H1 (cell line): ENCODE data around the gene PRXL2A. TPM values are rescaled to one million over a fixed set of nuclear protein-coding genes. Genes with fewer than 3 reads are reported as not detected.

ENCODE experiments used
- CREB1 ChIP-seq: IDR thresholded peaks from 2 replicates; pipeline ENCODE4 v1.6.1; 2012; ENCODE audit warnings: inconsistent platforms
- polyA plus RNA-seq, 7 experiments: library from polyadenylated mRNA; depleted of rRNA in 3 of 7; stranded (reverse) in 5 of 7; unstranded in 2 of 7; fragments of >200 nt in 5 of 7; fragments of 200-250 nt in 2 of 7; gene quantifications; 1 replicate in 5 of 7; 2 replicates in 1 of 7; 4 replicates in 1 of 7; pipeline versions ENCODE4 v1.2.1 to v1.2.3, GENCODE V29; 2011 to 2013; ENCODE audit warnings: missing spikeins in 2 of 7, mixed read lengths in 2 of 7
- total RNA-seq: library from RNA; stranded (reverse); fragmentation: NEBNext Ultra II Directional; extraction: Animal tissue kit (Norgen Biotek cat#: 25700); gene quantifications from 2 replicates; pipeline ENCODE4 v1.2.1, GENCODE V29; 2021

The PRXL2A gene
- total and polyA plus RNA-seq, 2 of the 8 experiments (the other 6 are each of a cell fraction or from before 2014, with no cell fraction given) = 13.4 to 58.3 TPM

DNA sequence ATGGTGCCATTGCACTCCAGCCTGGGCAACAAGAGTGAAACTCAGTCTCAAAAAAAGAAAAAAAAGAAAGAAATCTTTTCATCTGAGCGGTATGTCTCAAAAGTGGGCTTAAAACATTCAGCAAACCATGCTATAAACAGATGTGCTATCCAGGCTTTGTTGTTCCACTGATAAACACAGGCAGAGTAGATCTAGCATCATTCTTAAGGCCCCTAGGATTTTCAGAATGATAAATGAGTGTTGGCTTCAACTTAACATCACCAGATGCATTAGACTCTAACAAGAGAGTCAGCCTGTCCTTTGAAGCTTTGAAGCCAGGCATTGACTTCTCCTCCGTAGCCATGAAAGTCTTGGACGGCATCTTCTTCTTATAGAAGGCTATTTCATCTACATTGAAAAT, 28.6 kb upstream of the PRXL2A start (continued):
- TF ChIP-seq CREB1 = no peak
